ENCODE measurements around the gene PNLIPRP1. TPM values are rescaled to one million over a fixed set of nuclear protein-coding genes. Genes with fewer than 3 reads are reported as not detected.

PNLIPRP1 gene
- total RNA-seq, 2 donors from 2014 or later: not detected

DNA sequence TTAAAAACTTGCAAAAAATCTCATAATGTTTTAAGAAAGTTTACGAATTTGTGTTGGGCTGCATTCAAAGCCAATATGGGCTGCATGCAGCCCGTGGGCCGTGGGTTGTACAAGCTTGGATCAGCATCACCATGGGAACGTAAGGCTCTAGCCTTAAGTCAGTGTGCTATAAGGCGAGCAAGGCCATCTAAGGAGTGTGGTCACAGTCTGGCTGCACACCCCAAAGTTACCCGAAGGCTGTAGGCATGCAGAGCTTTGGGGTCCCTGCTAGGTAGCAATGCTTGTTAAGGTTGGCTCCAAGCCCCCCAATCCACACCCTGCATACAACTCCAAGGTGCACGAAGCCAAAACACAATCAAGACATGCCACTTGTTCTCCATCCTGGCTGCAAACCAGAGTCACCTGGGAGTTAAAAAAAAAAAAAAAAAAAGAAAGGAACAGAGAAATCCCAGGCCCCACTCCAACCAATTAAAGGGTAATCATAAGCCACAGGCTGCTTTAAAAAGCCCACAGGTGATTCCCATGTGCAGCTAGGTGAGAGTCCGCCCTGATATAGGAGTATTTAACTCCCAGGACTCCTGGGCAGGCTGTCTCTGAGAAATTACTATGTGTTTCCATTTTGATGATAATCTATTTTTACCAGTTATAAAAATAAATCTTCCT, 21.5 kb downstream of the PNLIPRP1 start:
- no peaks in the 10 kb centered on the region for H3K4me1 Mint-ChIP-seq
- H3K27me3 Mint-ChIP-seq: peaks cover 7% of the 10 kb centered on the region
- H3K36me3 Mint-ChIP-seq (ENCODE audit: low read depth): no peaks in the 10 kb centered on the region
- H3K4me3 Mint-ChIP-seq: no peak overlapping the region
- no peaks in the 10 kb centered on the region for H3K9me3 Mint-ChIP-seq
- no peak overlapping the region for H3K27ac Mint-ChIP-seq
- ATAC-seq (replicated peaks): no peak

- Mint-ChIP-seq H3K4me1 (no peaks in the 10 kb centered on the region), H3K36me3 (ENCODE audit: low read depth) (no peaks in the 10 kb centered on the region), H3K9me3 (no peaks in the 10 kb centered on the region), H3K4me3 (no peak overlapping the region), H3K27ac (no peak overlapping the region), H3K27me3 (peaks cover 7% of the 10 kb centered on the region)
- no peak for ATAC-seq (replicated peaks)
Measured at GRCh38 chr10:116613471-116613870, 22.7 kb downstream of the PNLIPRP1 start.

DNA sequence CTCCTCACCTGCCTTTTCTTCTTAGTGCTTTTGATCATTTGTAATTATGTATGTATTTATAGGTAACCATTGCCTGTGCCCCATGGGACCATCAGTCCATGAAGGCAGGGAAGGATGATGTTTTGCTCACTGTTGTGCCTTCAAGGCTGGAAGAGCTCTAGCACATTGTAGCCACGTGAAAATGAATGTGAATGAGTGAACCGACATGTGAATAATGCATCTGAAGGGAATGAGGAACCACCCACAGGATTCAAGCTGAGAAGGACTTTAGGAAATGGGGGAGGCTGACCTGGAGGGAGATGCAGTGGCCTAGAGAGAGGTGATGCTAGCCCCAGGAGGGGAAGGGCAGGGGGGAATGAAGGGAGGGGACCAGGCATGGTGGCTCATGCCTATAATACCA, 24.0 kb downstream of the PNLIPRP1 start:
- no peak for ATAC-seq (replicated peaks)
- H3K27me3 Mint-ChIP-seq: peaks cover 3% of the 10 kb centered on the region
- H3K36me3 Mint-ChIP-seq (ENCODE audit: low read depth): no peaks in the 10 kb centered on the region
- H3K9me3 Mint-ChIP-seq: no peaks in the 10 kb centered on the region
- H3K27ac Mint-ChIP-seq: no peak overlapping the region
- no peaks in the 10 kb centered on the region for H3K4me1 Mint-ChIP-seq
- no peak overlapping the region for H3K4me3 Mint-ChIP-seq

DNA sequence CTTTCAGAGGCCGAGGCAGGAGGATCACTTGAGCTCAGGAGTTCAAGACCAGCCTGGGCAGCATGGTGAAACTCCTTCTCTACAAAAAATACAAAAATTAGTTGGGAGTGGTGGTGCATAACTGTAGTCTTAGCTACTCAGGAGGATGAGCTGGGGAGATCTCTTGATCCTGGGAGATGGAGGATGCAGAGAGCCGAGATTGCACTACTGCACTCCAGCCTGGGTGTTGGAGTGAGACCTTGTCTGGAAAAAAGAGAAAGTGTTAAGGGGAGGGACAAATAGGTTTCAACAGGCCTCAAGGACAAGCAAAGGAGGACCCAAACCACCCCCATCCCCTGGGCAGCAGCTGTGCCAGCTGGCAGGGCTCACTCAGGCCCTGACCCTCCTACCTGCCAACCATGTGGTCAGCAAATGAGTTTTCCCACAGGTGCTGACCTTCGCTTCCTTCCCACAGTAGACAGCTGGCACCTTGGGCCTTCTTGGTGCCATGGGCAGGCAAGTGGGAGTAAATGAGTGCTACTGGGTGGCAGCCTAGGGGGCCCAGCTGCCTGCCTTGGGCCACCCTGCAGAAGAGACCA, 24.5 kb downstream of the PNLIPRP1 start:
- ATAC-seq (replicated peaks): no peak
- no peak overlapping the region for H3K27ac Mint-ChIP-seq
- H3K27me3 Mint-ChIP-seq: peaks cover 3% of the 10 kb centered on the region
- H3K4me1 Mint-ChIP-seq: no peaks in the 10 kb centered on the region
- no peak overlapping the region for H3K4me3 Mint-ChIP-seq
- H3K36me3 Mint-ChIP-seq (ENCODE audit: low read depth): no peaks in the 10 kb centered on the region
- no peaks in the 10 kb centered on the region for H3K9me3 Mint-ChIP-seq

GRCh38 chr10:116620423-116621400, 30.0 kb downstream of the PNLIPRP1 start, which contains the start of gene PNLIPRP2:
Gene PNLIPRP2, plus strand, starts transcription at chr10:116620953.
- Mint-ChIP-seq H3K9me3 (no peaks in the 10 kb centered on the region), H3K36me3 (ENCODE audit: low read depth) (no peaks in the 10 kb centered on the region), H3K4me3 (no peak within 1 kb of the TSS), H3K27ac (no peak within 1 kb of the TSS), H3K4me1 (no peaks in the 10 kb centered on the region), H3K27me3 (peaks cover 27% of the 10 kb centered on the region)
- ATAC-seq (replicated peaks): no peak

GRCh38 chr10:116621476-116621875, 30.7 kb downstream of the PNLIPRP1 start:
- ATAC-seq (replicated peaks): no peak
- H3K4me3 Mint-ChIP-seq: no peak overlapping the region
- H3K27ac Mint-ChIP-seq: no peak overlapping the region

DNA sequence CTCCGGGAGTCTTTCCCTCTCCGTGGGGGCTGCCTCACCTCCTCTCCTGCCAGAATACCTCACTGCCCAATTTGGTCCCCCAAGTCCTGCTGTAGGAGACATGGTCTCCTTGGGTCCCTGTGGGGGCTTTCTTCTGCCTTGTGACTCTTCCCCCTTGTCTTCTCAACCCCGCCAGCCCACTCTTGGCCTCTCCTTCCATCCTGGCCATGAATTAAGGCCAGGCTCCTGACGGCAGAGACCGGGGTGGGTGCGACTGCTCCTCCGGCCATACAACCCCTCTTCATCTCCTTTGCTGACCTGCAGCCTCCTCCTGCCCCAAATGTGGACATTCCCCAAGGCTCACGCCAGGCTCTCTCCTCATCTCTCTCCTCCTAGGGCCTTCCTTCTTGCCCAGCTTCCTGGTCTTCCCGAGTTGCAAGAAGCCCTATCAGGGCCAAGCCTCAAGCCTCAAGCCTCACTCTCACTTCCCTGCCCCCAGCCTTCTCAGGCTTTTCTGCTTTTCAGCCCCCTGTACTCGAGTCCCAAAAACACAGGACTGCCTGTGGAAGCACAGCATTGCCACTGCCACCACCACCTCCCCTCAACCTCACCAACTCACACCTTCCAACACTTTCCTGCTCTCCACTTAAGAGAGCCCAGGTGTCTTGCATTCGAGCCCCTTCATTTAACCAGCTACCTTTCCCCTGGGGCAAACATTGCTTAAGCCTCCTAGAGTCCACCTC, 31.3 kb downstream of the PNLIPRP1 start:
- H3K4me1 Mint-ChIP-seq: no peaks in the 10 kb centered on the region
- H3K27ac Mint-ChIP-seq: no peak overlapping the region
- ATAC-seq (replicated peaks): no peak
- no peak overlapping the region for H3K4me3 Mint-ChIP-seq
- peaks cover 36% of the 10 kb centered on the region for H3K27me3 Mint-ChIP-seq
- no peaks in the 10 kb centered on the region for H3K36me3 Mint-ChIP-seq (ENCODE audit: low read depth)
- H3K9me3 Mint-ChIP-seq: no peaks in the 10 kb centered on the region

More at GRCh38 chr10:116621476-116621875, 30.7 kb downstream of the PNLIPRP1 start:
- no peaks in the 10 kb centered on the region for H3K9me3 Mint-ChIP-seq
- no peaks in the 10 kb centered on the region for H3K4me1 Mint-ChIP-seq
- H3K27me3 Mint-ChIP-seq: peaks cover 33% of the 10 kb centered on the region
- H3K36me3 Mint-ChIP-seq (ENCODE audit: low read depth): no peaks in the 10 kb centered on the region

DNA sequence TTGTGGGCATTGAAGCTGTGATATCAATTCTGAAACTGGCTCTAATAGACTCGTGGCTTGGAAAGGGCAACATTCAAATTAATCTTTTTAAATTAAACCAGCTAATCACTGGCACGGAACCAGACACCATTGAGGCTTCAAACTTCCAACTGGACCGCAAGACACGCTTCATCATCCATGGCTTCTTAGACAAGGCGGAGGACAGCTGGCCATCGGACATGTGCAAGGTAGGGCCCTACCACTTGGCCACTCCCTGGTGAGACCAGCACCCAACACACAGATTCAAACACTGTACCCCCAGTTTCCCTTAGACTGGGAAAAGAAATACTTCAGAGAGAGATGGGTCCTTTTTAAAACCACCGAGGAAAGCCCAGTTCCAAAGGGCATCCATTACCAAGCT, 35.1 kb downstream of the PNLIPRP1 start:
- ATAC-seq (replicated peaks): no peak
- no peak overlapping the region for H3K27ac Mint-ChIP-seq
- no peaks in the 10 kb centered on the region for H3K9me3 Mint-ChIP-seq
- no peaks in the 10 kb centered on the region for H3K4me1 Mint-ChIP-seq
- peaks cover 42% of the 10 kb centered on the region for H3K27me3 Mint-ChIP-seq
- H3K4me3 Mint-ChIP-seq: no peak overlapping the region
- H3K36me3 Mint-ChIP-seq (ENCODE audit: low read depth): no peaks in the 10 kb centered on the region

GRCh38 chr10:116626815-116627214, 36.1 kb downstream of the PNLIPRP1 start:
- ATAC-seq (replicated peaks): no peak

DNA sequence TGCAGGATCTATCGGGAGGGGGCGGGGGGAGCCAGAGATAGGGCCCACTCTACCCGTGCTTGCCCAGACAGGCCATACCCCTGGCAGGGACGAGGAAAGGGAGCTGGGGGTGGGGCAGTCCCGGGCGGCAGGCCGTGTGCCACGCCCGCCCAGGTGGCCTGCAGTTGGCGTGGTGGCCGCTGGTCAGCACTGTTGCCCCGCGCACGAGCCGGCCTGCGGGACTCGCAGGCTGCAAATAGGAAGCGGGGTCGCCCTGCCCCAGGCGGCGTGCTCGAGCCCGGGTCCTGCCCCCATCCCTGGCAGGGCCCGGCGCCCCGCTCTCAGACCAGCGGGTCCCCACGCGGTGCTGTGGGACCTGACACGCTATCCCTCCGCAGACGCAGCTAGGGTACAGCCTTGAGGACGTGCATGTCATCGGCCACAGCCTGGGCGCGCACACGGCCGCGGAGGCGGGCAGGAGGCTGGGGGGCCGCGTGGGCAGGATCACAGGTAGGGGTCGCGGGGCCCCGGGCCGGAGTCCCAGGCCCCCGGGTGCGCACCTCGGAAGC, 36.7 kb downstream of the PNLIPRP1 start:
- Mint-ChIP-seq H3K4me1 (no peaks in the 10 kb centered on the region), H3K27me3 (peaks cover 34% of the 10 kb centered on the region), H3K36me3 (ENCODE audit: low read depth) (no peaks in the 10 kb centered on the region), H3K27ac (no peak overlapping the region), H3K4me3 (no peak overlapping the region), H3K9me3 (no peaks in the 10 kb centered on the region)
- ATAC-seq (replicated peaks): no peak

More at GRCh38 chr10:116626815-116627214, 36.1 kb downstream of the PNLIPRP1 start:
- H3K27me3 Mint-ChIP-seq: peaks cover 40% of the 10 kb centered on the region
- no peak overlapping the region for H3K27ac Mint-ChIP-seq
- H3K36me3 Mint-ChIP-seq (ENCODE audit: low read depth): no peaks in the 10 kb centered on the region
- no peak overlapping the region for H3K4me3 Mint-ChIP-seq
- no peaks in the 10 kb centered on the region for H3K9me3 Mint-ChIP-seq
- no peaks in the 10 kb centered on the region for H3K4me1 Mint-ChIP-seq

DNA sequence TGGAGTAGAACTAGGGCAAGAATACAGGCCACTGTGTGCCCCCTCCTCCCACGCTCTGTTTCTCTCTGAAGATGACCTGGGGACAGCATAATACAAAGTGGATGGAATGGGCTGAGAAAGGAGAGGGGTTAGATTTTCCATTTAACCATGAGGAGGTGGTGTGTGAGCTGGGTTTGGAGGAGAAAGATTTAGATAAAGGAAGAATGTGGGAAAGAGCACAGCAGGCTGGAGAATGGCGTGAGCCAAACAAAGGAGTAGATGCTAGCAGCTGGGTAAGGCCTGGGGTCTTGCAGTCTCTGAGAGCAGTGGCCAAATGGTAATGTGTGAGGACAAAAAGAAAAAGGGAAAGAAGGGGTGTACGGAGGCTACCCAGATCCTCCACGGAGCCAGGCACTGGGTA, 38.6 kb downstream of the PNLIPRP1 start:
- Mint-ChIP-seq H3K4me1 (no peaks in the 10 kb centered on the region), H3K36me3 (ENCODE audit: low read depth) (no peaks in the 10 kb centered on the region), H3K4me3 (no peak overlapping the region), H3K9me3 (no peaks in the 10 kb centered on the region), H3K27ac (no peak overlapping the region), H3K27me3 (peaks cover 28% of the 10 kb centered on the region)
- no peak for ATAC-seq (replicated peaks)

GRCh38 chr10:116630020-116630419, 39.3 kb downstream of the PNLIPRP1 start:
- Mint-ChIP-seq H3K4me3 (no peak overlapping the region), H3K4me1 (no peaks in the 10 kb centered on the region)

GRCh38 chr10:116631871-116632295, 41.1 kb downstream of the PNLIPRP1 start:
- Mint-ChIP-seq H3K4me3 (no peak overlapping the region), H3K4me1 (no peaks in the 10 kb centered on the region), H3K9me3 (no peaks in the 10 kb centered on the region), H3K36me3 (ENCODE audit: low read depth) (no peaks in the 10 kb centered on the region), H3K27me3 (peaks cover 19% of the 10 kb centered on the region), H3K27ac (no peak overlapping the region)
- ATAC-seq (replicated peaks): no peak

More at GRCh38 chr10:116630020-116630419, 39.3 kb downstream of the PNLIPRP1 start:
- H3K9me3 Mint-ChIP-seq: no peaks in the 10 kb centered on the region
- no peaks in the 10 kb centered on the region for H3K36me3 Mint-ChIP-seq (ENCODE audit: low read depth)
- ATAC-seq (replicated peaks): no peak
- H3K27ac Mint-ChIP-seq: no peak overlapping the region
- H3K27me3 Mint-ChIP-seq: peaks cover 26% of the 10 kb centered on the region

Data from activated T-helper 17 cell treated with anti-CD3 and anti-CD28 coated beads, Interleukin-2, amount 50 U/mL, for 72 hours (primary cell).